Nephron progenitor cell (in vitro differentiated cells): Measurements from ENCODE around the gene FGD4.
A peak's percentile ranks its signal among the peaks of the same experiment; 100 is the strongest.

Source experiments
- DNase-seq: peaks from one replicate; pipeline ENCODE4 v3.0.0; 2021
- H3K27ac Mint-ChIP-seq: 2 replicates; pipeline ENCODE4 v1.8.0; 2021; ENCODE audit warnings: mild to moderate bottlenecking, moderate library complexity, mixed read lengths
- H3K27me3 Mint-ChIP-seq: 2 replicates; pipeline ENCODE4 v1.8.0; 2021; ENCODE audit warnings: mild to moderate bottlenecking, low read depth, mixed read lengths; ENCODE audit not compliant: poor library complexity
- H3K36me3 Mint-ChIP-seq: 2 replicates; pipeline ENCODE4 v1.8.0; 2021; ENCODE audit warnings: low read depth, mixed read lengths
- H3K4me1 Mint-ChIP-seq: 2 replicates; pipeline ENCODE4 v1.8.0; 2021; ENCODE audit warnings: mixed read lengths
- H3K4me3 Mint-ChIP-seq: 2 replicates; pipeline ENCODE4 v1.8.0; 2021; ENCODE audit warnings: mild to moderate bottlenecking, moderate library complexity, mixed read lengths
- H3K9me3 Mint-ChIP-seq: 2 replicates; pipeline ENCODE4 v1.8.0; 2021; ENCODE audit warnings: mild to moderate bottlenecking, moderate library complexity, mixed read lengths
- TF ChIP-seq, protein P1 (sequence below): fragments of 200-600 bp; sonication (generic); IDR thresholded peaks from 2 replicates; pipeline ENCODE4 v1.5.0; 2021; ENCODE audit warnings: antibody characterized with exemption

FGD4 gene

GRCh38 chr12:32669584-32669983 lies 270.2 kb downstream of the FGD4 start:
- DNase-seq, result no peak
- Mint-ChIP-seq H3K27me3 (no peaks in the 10 kb centered on the region), H3K27ac (no peak overlapping the region), H3K4me1 (no peaks in the 10 kb centered on the region), H3K9me3 (peaks cover 19% of the 10 kb centered on the region), H3K36me3 (no peaks in the 10 kb centered on the region), H3K4me3 (no peak overlapping the region)
- TF ChIP-seq, protein P1, sequence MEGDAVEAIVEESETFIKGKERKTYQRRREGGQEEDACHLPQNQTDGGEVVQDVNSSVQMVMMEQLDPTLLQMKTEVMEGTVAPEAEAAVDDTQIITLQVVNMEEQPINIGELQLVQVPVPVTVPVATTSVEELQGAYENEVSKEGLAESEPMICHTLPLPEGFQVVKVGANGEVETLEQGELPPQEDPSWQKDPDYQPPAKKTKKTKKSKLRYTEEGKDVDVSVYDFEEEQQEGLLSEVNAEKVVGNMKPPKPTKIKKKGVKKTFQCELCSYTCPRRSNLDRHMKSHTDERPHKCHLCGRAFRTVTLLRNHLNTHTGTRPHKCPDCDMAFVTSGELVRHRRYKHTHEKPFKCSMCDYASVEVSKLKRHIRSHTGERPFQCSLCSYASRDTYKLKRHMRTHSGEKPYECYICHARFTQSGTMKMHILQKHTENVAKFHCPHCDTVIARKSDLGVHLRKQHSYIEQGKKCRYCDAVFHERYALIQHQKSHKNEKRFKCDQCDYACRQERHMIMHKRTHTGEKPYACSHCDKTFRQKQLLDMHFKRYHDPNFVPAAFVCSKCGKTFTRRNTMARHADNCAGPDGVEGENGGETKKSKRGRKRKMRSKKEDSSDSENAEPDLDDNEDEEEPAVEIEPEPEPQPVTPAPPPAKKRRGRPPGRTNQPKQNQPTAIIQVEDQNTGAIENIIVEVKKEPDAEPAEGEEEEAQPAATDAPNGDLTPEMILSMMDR, result no peak

DNA sequence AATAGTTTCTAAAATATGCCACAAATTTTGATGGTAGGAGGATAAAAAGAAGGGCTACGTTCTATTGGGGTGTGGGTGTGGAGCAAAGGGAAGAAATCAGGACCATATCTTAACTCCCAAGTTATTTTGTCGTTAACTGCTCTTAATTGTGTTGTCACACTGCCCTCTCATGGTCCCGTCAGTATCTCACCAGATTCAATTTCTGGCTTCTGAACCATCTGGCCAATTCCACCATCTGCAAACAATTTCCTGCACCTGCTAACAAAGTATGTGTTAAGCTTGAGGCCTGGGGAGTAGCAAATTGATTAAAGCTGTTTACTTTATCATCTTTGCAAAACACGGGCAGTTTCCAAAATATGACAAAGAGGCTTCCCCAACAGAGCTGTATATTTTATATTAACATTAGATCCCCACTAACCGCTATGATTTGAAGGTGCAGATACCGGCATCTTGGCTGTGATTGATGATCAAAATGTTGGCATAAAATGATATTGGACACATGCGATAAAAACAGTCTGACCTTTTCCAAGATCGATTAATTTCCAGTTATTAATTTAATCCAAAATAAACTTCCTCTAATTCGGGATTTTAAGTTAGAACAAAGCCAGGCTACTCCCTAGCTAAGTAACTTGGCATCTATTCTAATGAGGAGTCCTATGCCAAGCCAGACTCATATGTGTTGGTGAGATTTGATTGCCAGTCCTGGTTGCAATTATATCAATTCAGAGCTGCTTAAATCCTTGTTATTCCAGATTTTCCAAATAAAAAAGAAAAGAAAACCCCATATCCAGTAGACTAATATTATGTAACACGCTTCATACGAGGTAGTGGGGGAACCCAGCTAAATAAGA lies 272.8 kb downstream of the FGD4 start:
- DNase-seq, result peak; percentile 22

GRCh38 chr12:32679091-32679919 lies 279.9 kb downstream of the FGD4 start, which contains the start of gene DNM1L:
Gene DNM1L, plus strand, starts transcription at chr12:32679301. Its CDS starts 63 bp downstream, at chr12:32679364.
- peak; percentile 93 for DNase-seq
- Mint-ChIP-seq H3K9me3 (peaks cover 3% of the 10 kb centered on the region), H3K4me3 (peak within 1 kb of the TSS; percentile 92), H3K27ac (peak within 1 kb of the TSS; percentile 88), H3K4me1 (peaks cover 21% of the 10 kb centered on the region), H3K27me3 (no peaks in the 10 kb centered on the region), H3K36me3 (peaks cover 16% of the 10 kb centered on the region)
- TF ChIP-seq, protein P1, result no peak

More for the DNA sequence above, 272.8 kb downstream of the FGD4 start:
- Mint-ChIP-seq H3K4me1 (no peaks in the 10 kb centered on the region), H3K4me3 (no peak overlapping the region), H3K9me3 (peaks cover 19% of the 10 kb centered on the region), H3K36me3 (no peaks in the 10 kb centered on the region), H3K27me3 (no peaks in the 10 kb centered on the region), H3K27ac (no peak overlapping the region)
- TF ChIP-seq, protein P1, result peak; percentile 54

DNA sequence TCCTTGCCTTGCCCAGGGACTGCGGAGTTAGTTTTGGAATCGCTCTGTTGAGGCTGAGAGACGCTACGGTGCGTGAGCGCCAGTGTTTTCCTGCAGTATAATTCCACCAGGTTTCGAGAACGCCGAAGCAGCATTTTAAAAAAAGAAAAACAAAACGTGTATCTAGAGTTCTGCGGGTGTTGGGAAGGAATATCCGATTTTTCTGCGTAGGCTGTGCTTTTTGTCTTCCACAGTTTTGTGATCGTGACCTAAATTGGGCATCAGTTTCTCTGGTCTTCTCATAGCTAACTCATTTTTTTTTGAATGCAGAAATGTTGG lies 280.5 kb downstream of the FGD4 start:
- Mint-ChIP-seq H3K9me3 (peaks cover 4% of the 10 kb centered on the region), H3K4me3 (peak overlapping the region; percentile 92), H3K27ac (peak overlapping the region; percentile 87), H3K27me3 (no peaks in the 10 kb centered on the region), H3K4me1 (peaks cover 21% of the 10 kb centered on the region), H3K36me3 (peaks cover 22% of the 10 kb centered on the region)
- no peak for DNase-seq
- TF ChIP-seq, protein P1, result no peak

- H3K4me3 Mint-ChIP-seq, result peak overlapping the region; percentile 92
- peaks cover 21% of the 10 kb centered on the region for H3K4me1 Mint-ChIP-seq
- peaks cover 12% of the 10 kb centered on the region for H3K9me3 Mint-ChIP-seq
- H3K27me3 Mint-ChIP-seq, result no peaks in the 10 kb centered on the region
- TF ChIP-seq, protein P1, result no peak
- peaks cover 31% of the 10 kb centered on the region for H3K36me3 Mint-ChIP-seq
- H3K27ac Mint-ChIP-seq, result no peak overlapping the region
- DNase-seq, result no peak
These were observed 281.4 kb downstream of the FGD4 start for GRCh38 chr12:32680787-32681186.
